NCI-H1694 treated with DMSO at 0.1 percent for 48 hours (cell line): Measurements from ENCODE around the gene CLASRP.

Source experiments
- DNase-seq: peaks from one replicate; lab custom pipeline; 2025; lab: John Stamatoyannopoulos, UW

The CLASRP gene

GRCh38 chr19:45020071-45020470 lies 18.8 kb upstream of the CLASRP start:
- DNase-seq = no peak

DNA sequence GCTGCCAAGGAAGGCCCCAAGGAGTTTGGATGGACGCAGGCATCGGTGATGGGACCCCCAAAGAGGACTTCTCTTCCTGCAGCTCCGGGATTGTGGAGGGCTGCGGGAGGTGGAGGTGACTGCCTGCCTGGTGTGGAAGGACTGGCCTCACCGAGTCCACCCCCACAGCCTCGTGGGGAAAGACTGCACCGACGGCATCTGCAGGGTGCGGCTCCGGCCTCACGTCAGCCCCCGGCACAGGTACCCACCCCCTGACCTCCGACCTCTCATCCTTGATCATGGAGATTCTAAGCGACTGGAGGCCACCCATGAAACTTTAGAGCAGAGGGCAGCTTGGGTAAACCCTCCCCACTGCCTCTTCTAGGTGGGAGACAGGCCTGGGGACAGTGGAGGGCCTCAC lies 16.9 kb upstream of the CLASRP start:
- DNase-seq = no peak

DNA sequence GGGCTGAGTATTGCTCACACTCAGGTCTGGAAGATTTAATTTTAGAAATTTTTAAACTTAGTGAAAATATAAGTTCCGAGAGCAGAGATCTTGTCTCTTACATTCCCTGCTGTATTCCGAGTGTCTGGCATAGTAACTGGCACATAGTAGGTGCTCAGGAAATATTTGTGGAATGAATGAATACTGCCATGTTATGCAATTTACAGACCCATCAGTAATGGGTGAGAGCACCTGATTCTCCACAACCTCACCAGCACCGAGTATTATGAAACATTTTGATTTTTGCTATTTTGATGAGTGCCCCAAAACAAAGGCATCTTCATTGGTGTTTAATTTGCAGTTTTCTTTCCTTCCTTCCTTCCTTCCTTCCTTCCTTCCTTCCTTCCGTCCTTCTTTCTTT lies 15.8 kb upstream of the CLASRP start:
- DNase-seq = no peak

DNA sequence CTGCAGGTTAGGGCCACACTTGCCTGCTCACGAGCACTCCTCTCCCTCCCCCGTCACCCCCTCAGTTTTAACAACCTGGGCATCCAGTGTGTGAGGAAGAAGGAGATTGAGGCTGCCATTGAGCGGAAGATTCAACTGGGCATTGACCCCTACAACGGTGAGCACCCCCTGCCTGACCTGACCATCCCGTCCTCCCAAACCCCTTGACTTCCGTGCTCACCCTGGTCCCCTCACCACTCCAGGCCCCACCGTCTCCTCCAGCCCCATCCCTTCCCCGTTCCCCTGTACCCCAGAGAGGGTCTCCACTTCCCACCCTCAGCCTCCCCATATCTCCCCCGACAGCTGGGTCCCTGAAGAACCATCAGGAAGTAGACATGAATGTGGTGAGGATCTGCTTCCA lies 13.6 kb upstream of the CLASRP start:
- no peak for DNase-seq

DNA sequence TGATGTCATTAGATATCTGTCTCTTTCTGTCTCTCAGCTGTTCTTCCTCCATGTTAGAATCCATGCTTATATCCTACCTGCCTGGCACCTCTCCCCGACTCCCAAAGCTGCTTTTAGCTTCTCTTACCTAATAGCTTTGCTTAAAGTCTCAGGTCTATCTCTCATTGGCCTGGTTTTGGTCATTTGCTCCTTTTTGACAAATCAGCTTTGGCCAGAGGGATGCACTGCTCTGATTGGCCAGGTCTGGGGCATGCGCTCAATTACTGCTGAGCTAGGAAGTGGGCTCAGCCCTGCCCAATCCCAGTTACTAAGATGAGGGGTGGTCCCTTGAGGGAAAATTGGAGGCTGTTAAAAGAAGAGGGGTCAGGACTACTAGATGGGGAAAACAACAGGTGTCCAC lies 11.5 kb upstream of the CLASRP start:
- DNase-seq = no peak

DNA sequence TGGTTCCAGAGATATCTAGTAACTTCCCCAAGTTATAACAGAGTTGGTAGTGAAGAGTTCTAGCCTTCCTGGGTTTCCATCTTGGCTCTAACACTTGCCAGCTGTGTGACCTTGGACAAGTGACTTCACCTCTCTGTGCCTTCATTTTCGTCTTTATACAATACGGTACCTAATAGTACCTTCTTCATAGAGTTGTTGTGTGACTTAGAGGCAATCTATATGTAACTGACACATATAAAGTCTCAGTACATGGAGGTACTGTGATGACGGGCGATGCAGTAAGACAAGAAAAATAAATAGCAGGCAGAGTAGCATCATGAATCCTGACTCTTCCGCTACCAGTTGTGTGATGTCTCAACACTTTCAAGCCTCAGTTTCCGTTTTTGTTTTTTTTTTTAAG lies 8.0 kb upstream of the CLASRP start:
- DNase-seq = no peak

GRCh38 chr19:45032421-45032820 lies 6.4 kb upstream of the CLASRP start:
- DNase-seq = no peak

GRCh38 chr19:45035755-45036154 lies 3.1 kb upstream of the CLASRP start:
- DNase-seq = no peak

- DNase-seq = no peak
These were observed 1.3 kb upstream of the CLASRP start for GRCh38 chr19:45037393-45038169.

- no peak for DNase-seq
These were observed 1.4 kb downstream of the CLASRP start for GRCh38 chr19:45040059-45040771.

GRCh38 chr19:45041125-45041524 lies 2.3 kb downstream of the CLASRP start:
- DNase-seq = no peak

DNA sequence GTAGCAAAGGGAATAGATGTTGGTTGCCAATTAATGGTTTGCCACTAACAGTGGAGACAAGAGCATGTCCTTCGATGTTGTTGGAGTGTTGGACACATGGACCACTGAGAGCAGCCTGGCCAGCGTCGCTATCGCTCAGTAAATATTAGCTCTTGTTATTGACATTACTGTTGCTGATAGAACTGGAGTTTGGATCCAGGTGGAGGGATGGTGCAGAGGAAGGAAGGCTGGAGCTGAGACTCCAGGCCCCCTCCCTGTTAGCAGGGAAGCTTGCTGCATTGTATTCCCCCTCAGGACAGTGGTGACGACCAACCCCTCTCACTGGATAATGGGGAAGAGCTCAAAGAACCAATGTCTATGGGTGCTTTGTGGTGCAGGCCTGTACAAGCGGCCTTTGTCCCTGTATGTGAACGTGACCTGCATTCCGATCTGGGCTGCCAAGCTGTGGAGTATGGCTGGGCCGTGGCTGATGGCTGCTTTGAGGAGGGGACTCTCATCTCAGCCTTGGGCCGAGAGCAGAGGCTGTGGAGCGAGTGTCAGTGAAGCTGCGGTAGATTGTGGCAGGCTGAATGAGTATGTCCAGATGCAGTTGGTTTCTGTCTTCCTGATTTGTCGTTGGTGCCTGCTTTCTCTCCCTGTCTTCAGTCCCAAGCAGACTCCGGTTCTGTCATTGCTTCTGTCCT lies 7.0 kb downstream of the CLASRP start:
- no peak for DNase-seq

GRCh38 chr19:45046355-45046754 lies 7.5 kb downstream of the CLASRP start:
- DNase-seq = no peak

DNA sequence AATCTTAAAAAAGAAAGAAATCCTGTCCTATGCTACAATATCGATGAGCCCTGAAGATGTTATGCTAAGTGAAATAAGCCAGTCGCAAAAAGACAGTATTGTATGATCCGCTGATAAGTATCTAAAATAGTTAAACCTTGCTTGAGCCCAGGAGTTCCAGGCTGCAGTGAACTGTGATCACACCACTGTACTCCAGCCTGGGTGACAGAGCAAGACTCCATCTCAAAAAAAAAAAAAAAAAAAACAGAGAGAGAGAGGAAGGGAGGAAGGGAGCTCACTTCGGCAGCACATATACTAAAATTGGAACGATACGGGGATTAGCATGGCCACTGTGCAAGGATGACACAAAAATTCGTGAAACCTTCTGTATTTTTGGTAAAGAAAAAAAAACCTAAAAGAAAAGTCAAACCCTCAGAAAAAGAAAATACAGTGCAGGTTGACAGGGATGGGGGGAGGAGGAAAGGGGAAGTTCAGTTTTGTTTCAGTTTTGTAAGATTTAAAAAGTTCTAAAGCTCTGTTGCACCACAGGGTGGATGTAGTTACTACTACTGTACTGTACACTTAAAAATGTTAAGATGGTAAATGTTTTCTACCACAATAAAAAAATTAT lies 8.4 kb downstream of the CLASRP start:
- DNase-seq = no peak

GRCh38 chr19:45049073-45049736 lies 10.4 kb downstream of the CLASRP start:
- no peak for DNase-seq

DNA sequence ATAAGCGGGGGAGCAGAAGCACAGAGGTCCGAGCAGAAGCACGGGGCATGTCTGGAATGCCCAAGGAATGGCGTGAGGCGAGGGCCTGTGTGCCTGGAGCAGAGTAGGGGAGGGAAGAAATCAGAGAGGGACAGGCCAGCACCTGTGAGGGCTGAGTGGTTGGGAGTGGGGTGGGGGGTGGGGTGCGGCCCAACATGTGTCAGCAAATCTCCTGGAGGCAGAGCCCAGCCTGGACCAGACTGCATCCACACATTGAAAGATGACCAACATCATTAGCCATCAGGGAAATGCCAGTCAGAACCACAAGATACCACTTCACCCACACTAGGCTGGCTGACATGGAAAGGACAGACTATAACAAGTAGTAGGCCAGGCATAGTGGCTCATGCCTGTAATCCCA lies 11.2 kb downstream of the CLASRP start:
- no peak for DNase-seq

DNA sequence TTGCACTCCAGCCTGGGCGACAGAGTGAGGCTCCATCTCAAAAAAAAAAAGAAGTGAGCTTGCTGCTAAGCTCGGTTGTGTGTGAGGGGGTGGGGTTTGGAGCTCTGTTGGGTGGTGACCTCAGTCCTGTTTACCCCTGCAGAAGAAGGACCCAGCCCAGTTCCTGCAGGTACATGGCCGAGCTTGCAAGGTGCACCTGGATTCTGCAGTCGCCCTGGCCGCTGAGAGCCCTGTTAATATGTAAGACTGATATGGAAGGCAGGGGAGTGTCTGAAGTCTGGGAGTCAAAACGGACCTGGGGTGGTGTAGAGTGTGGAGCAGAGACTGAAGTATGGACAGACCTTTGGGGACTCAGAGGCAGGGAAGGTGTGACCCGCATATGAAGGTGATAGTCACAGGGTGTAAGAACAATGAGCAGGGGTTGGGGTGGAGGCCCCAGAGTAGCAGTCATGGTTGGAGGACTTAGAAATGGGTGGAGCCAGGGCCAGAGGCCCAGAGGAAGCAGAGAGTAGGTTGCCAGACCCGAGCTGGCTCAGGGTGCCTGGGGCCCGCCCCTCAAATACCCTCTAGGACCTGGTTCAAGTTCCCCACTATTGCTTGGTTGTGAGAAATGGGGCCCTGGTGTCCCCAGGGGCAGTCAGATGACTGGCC lies 13.2 kb downstream of the CLASRP start:
- DNase-seq = no peak

GRCh38 chr19:45056831-45057230 lies 18.0 kb downstream of the CLASRP start:
- no peak for DNase-seq

- no peak for DNase-seq
These were observed 18.6 kb downstream of the CLASRP start for GRCh38 chr19:45057444-45057843.

DNA sequence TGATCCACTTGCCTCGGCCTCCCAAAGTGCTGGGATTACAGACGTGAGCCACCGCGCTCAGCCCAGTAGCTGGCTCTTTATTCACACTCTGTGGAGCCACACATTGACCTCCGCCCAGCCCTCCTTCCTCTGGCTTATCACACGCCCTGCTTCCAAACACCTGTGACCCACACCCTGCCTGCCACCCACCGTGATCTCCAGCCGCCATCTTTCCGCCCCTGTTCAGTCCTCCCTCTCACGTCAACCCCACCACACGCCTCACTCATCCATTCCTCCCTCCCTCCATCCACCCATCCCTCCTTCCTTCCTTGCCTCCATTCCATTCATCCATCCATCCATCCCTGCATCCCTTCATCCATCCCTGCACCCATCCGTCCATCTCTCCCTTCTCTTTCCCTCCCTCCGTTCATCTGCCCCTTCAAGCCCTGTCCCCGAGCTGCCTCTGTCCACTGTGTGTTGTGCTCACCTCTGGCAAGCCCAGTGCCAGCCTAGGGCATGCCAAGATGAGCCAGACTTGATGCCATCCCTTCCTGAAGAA lies 19.8 kb downstream of the CLASRP start:
- no peak for DNase-seq

DNA sequence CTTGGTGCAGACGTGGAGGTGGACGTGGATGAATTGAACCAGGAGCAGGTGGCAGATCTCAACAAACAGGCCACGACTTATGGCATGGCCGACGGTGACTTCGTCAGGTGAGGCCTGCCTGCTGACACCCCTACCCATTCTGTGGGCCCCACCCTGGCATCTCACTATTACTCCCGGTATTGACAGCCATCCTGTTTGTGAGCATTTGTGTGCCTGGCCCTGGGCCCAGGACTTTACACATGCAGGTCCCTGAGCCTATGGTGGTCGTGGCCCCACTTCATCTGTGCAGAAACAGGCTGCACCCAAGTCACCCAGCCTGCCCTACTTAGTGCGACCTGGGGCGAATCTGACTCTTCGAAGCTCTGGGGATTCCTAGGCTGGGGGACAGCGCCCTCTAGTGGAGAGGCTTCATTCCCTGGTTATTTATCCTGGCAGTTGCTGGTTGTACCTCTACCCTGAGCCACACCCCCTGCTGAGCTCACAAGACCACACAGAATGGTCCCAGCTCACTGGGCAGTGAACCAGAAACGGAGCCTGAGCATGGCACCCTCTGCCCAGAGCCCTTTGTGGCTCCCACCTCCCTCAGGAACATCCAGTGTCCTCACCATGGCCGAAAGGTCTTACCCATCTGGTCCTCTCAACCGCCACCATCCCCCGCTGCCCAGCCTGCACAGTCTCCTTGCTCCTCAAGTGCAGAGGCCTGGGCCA lies 20.6 kb downstream of the CLASRP start:
- peak; percentile 68 for DNase-seq
